WTC11 (cell line): ENCODE results near the gene OXLD1. TPM values are rescaled to one million over a fixed set of nuclear protein-coding genes. Genes with fewer than 3 reads are reported as not detected.

ENCODE experiments used
- ATAC-seq: fragments of 200-7000 bp; cut with Tn5 transposase; 2 replicates; pipeline ENCODE4 v1.10.0; 2021; ENCODE audit warnings: mild to moderate bottlenecking, moderate library complexity
- CTCF ChIA-PET: fragments of 300-600 bp; sonication (Branson Sonifier 250); formaldehyde crosslinking; loops from one replicate; lab custom pipeline; 2021; ENCODE audit warnings: antibody characterized with exemption; lab: Charles Lee
- POLR2A ChIA-PET: fragments of 350-600 bp; sonication (Branson Sonifier 250); formaldehyde crosslinking; loops from one replicate; lab custom pipeline; 2021; ENCODE audit warnings: antibody characterized with exemption; lab: Charles Lee
- DNase-seq: peaks from one replicate; pipeline ENCODE4 v3.0.0; 2021; ENCODE audit warnings: low spot score
- H3K27ac Mint-ChIP-seq: 2 replicates; pipeline ENCODE4 v1.8.0; 2021; ENCODE audit warnings: mixed read lengths
- H3K27me3 Mint-ChIP-seq: 2 replicates; pipeline ENCODE4 v1.8.0; 2021; ENCODE audit warnings: low read depth, mild to moderate bottlenecking, moderate library complexity, mixed read lengths
- H3K36me3 Mint-ChIP-seq: 2 replicates; pipeline ENCODE4 v1.8.0; 2021; ENCODE audit warnings: mixed read lengths
- H3K4me1 Mint-ChIP-seq: 2 replicates; pipeline ENCODE4 v1.8.0; 2022; ENCODE audit warnings: mixed read lengths
- H3K4me3 Mint-ChIP-seq: 2 replicates; pipeline ENCODE4 v1.8.0; 2021; ENCODE audit warnings: mild to moderate bottlenecking, moderate library complexity, mixed read lengths
- H3K9me3 Mint-ChIP-seq: 2 replicates; pipeline ENCODE4 v1.8.0; 2021; ENCODE audit warnings: mixed read lengths
- CREM ChIP-seq: sonication (generic); formaldehyde crosslinking; IDR thresholded peaks from 2 replicates; pipeline ENCODE4 v1.8.1; 2022; ENCODE audit warnings: mild to moderate bottlenecking, missing genetic modification reagents, moderate library complexity
- ESRRA ChIP-seq: sonication (generic); formaldehyde crosslinking; IDR thresholded peaks from 2 replicates; pipeline ENCODE4 v1.8.1; 2022; ENCODE audit warnings: mild to moderate bottlenecking, missing genetic modification reagents, borderline replicate concordance
- GTF2I ChIP-seq: fragments of 250-450 bp; sonication (Bioruptor Pico); conservative IDR thresholded peaks from 2 replicates; pipeline ENCODE4 v1.4.0; 2021; ENCODE audit warnings: mild to moderate bottlenecking
- JAZF1 ChIP-seq: fragments of 250-450 bp; sonication (Bioruptor Pico); IDR thresholded peaks from 2 replicates; pipeline ENCODE4 v1.9.0; 2021; ENCODE audit warnings: moderate library complexity, mild to moderate bottlenecking, inconsistent platforms
- KAT7 ChIP-seq: sonication (generic); formaldehyde crosslinking; IDR thresholded peaks from 2 replicates; pipeline ENCODE4 v1.8.1; 2023; ENCODE audit warnings: missing genetic modification reagents, mild to moderate bottlenecking, borderline replicate concordance
- OVOL2 ChIP-seq: fragments of 250-450 bp; sonication (Bioruptor Pico); IDR thresholded peaks from 2 replicates; pipeline ENCODE4 v1.9.0; 2021; ENCODE audit warnings: mild to moderate bottlenecking, borderline replicate concordance
- SMAD3 ChIP-seq: sonication (generic); formaldehyde crosslinking; IDR thresholded peaks from 2 replicates; pipeline ENCODE4 v1.8.0; 2022; ENCODE audit warnings: missing genetic modification reagents, mild to moderate bottlenecking, borderline replicate concordance
- SMAD4 ChIP-seq: sonication (generic); formaldehyde crosslinking; IDR thresholded peaks from 2 replicates; pipeline ENCODE4 v1.8.0; 2022; ENCODE audit warnings: mild to moderate bottlenecking, missing genetic modification reagents
- SOX15 ChIP-seq: fragments of 250-450 bp; sonication (Bioruptor Pico); IDR thresholded peaks from 2 replicates; pipeline ENCODE4 v1.9.0; 2021; ENCODE audit warnings: mild to moderate bottlenecking
- TEAD4 ChIP-seq: sonication (generic); formaldehyde crosslinking; IDR thresholded peaks from 2 replicates; pipeline ENCODE4 v1.8.0; 2022; ENCODE audit warnings: mild to moderate bottlenecking, missing genetic modification reagents
- TP53 ChIP-seq: sonication (generic); formaldehyde crosslinking; IDR thresholded peaks from 2 replicates; pipeline ENCODE4 v1.8.1; 2023; ENCODE audit warnings: mild to moderate bottlenecking, missing genetic modification reagents
- ZNF121 ChIP-seq: sonication (generic); formaldehyde crosslinking; IDR thresholded peaks from 2 replicates; pipeline ENCODE4 v1.8.0; 2023; ENCODE audit warnings: missing genetic modification reagents
- ZNF219 ChIP-seq: sonication (generic); formaldehyde crosslinking; IDR thresholded peaks from 2 replicates; pipeline ENCODE4 v1.8.0; 2023; ENCODE audit warnings: missing genetic modification reagents, mild to moderate bottlenecking, borderline replicate concordance
- ZNF232 ChIP-seq: sonication (generic); formaldehyde crosslinking; IDR thresholded peaks from 2 replicates; pipeline ENCODE4 v1.8.0; 2022; ENCODE audit warnings: mild to moderate bottlenecking, missing genetic modification reagents
- ZNF263 ChIP-seq: sonication (generic); formaldehyde crosslinking; IDR thresholded peaks from 2 replicates; pipeline ENCODE4 v1.8.1; 2022; ENCODE audit warnings: low read depth, mild to moderate bottlenecking, moderate library complexity, missing genetic modification reagents
- total RNA-seq: library from RNA; stranded (reverse); gene quantifications from 3 replicates; pipeline ENCODE4 v1.2.3, GENCODE V29; 2021
- TF ChIP-seq, protein P1 (sequence below): sonication (generic); formaldehyde crosslinking; conservative IDR thresholded peaks from 2 replicates; pipeline ENCODE4 v1.8.1; 2023; ENCODE audit warnings: mild to moderate bottlenecking, low read depth, missing genetic modification reagents, moderate library complexity
- TF ChIP-seq, protein P2 (sequence below): sonication (generic); formaldehyde crosslinking; IDR thresholded peaks from 2 replicates; pipeline ENCODE4 v1.8.1; 2023; ENCODE audit warnings: mild to moderate bottlenecking, missing genetic modification reagents, moderate library complexity
- TF ChIP-seq, protein P3 (sequence below): sonication (generic); formaldehyde crosslinking; IDR thresholded peaks from 2 replicates; pipeline ENCODE4 v1.8.1; 2022; ENCODE audit warnings: low read depth, missing genetic modification reagents, borderline replicate concordance
- TF ChIP-seq, protein P4 (sequence below): sonication (generic); formaldehyde crosslinking; IDR thresholded peaks from 2 replicates; pipeline ENCODE4 v1.8.1; 2022; ENCODE audit warnings: low read depth, mild to moderate bottlenecking, moderate library complexity, missing genetic modification reagents, borderline replicate concordance
- TF ChIP-seq, protein P5 (sequence below): sonication (generic); formaldehyde crosslinking; IDR thresholded peaks from 2 replicates; pipeline ENCODE4 v1.8.0; 2022; ENCODE audit warnings: mild to moderate bottlenecking, missing genetic modification reagents
- TF ChIP-seq, protein P6 (sequence below): sonication (generic); formaldehyde crosslinking; IDR thresholded peaks from 2 replicates; pipeline ENCODE4 v1.8.0; 2023; ENCODE audit warnings: missing genetic modification reagents
- TF ChIP-seq, protein P7 (sequence below): sonication (generic); formaldehyde crosslinking; IDR thresholded peaks from 2 replicates; pipeline ENCODE4 v1.8.1; 2023; ENCODE audit warnings: mild to moderate bottlenecking, missing genetic modification reagents
- TF ChIP-seq, protein P8 (sequence below): fragments of 250-450 bp; sonication (Bioruptor Pico); IDR thresholded peaks from 2 replicates; pipeline ENCODE4 v1.8.0; 2021; ENCODE audit warnings: mild to moderate bottlenecking

Gene OXLD1
- total RNA-seq, 1 experiment from 2014 or later: 49.6 TPM

DNA sequence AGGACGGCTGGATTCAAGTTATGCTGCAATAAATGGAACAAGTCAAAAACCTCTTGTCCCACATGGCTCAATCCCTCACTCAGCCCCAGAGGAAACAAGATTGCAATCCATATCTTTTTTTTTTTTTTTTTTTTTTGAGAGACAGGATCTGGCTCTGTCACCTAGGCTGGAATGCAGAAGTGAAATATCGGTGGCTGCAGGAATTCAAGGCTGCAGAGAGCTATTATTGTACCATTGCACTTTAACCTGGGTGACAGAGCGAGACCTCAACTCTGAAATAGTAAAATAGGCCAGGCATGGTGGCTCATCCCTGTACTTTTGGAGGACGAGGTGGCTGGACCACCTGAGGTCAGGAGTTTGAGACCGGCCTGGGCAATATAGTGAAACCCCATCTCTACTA, 7.4 kb downstream of the OXLD1 start (continued):
- TF ChIP-seq, protein P1, sequence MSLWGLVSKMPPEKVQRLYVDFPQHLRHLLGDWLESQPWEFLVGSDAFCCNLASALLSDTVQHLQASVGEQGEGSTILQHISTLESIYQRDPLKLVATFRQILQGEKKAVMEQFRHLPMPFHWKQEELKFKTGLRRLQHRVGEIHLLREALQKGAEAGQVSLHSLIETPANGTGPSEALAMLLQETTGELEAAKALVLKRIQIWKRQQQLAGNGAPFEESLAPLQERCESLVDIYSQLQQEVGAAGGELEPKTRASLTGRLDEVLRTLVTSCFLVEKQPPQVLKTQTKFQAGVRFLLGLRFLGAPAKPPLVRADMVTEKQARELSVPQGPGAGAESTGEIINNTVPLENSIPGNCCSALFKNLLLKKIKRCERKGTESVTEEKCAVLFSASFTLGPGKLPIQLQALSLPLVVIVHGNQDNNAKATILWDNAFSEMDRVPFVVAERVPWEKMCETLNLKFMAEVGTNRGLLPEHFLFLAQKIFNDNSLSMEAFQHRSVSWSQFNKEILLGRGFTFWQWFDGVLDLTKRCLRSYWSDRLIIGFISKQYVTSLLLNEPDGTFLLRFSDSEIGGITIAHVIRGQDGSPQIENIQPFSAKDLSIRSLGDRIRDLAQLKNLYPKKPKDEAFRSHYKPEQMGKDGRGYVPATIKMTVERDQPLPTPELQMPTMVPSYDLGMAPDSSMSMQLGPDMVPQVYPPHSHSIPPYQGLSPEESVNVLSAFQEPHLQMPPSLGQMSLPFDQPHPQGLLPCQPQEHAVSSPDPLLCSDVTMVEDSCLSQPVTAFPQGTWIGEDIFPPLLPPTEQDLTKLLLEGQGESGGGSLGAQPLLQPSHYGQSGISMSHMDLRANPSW (CRISPR knock-in tag): no peak
- TF ChIP-seq GTF2I (no peak), SMAD4 (CRISPR knock-in tag) (no peak), ZNF121 (CRISPR knock-in tag) (no peak), KAT7 (CRISPR knock-in tag) (no peak), ZNF263 (CRISPR knock-in tag) (no peak), TEAD4 (CRISPR knock-in tag) (no peak), ZNF219 (CRISPR knock-in tag) (no peak)
- TF ChIP-seq, protein P2, sequence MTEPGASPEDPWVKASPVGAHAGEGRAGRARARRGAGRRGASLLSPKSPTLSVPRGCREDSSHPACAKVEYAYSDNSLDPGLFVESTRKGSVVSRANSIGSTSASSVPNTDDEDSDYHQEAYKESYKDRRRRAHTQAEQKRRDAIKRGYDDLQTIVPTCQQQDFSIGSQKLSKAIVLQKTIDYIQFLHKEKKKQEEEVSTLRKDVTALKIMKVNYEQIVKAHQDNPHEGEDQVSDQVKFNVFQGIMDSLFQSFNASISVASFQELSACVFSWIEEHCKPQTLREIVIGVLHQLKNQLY (CRISPR knock-in tag): no peak
- TF ChIP-seq, protein P3, sequence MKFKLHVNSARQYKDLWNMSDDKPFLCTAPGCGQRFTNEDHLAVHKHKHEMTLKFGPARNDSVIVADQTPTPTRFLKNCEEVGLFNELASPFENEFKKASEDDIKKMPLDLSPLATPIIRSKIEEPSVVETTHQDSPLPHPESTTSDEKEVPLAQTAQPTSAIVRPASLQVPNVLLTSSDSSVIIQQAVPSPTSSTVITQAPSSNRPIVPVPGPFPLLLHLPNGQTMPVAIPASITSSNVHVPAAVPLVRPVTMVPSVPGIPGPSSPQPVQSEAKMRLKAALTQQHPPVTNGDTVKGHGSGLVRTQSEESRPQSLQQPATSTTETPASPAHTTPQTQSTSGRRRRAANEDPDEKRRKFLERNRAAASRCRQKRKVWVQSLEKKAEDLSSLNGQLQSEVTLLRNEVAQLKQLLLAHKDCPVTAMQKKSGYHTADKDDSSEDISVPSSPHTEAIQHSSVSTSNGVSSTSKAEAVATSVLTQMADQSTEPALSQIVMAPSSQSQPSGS (CRISPR knock-in tag): no peak
- TF ChIP-seq, protein P4, sequence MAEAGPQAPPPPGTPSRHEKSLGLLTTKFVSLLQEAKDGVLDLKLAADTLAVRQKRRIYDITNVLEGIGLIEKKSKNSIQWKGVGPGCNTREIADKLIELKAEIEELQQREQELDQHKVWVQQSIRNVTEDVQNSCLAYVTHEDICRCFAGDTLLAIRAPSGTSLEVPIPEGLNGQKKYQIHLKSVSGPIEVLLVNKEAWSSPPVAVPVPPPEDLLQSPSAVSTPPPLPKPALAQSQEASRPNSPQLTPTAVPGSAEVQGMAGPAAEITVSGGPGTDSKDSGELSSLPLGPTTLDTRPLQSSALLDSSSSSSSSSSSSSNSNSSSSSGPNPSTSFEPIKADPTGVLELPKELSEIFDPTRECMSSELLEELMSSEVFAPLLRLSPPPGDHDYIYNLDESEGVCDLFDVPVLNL: no peak
- TF ChIP-seq, protein P5, sequence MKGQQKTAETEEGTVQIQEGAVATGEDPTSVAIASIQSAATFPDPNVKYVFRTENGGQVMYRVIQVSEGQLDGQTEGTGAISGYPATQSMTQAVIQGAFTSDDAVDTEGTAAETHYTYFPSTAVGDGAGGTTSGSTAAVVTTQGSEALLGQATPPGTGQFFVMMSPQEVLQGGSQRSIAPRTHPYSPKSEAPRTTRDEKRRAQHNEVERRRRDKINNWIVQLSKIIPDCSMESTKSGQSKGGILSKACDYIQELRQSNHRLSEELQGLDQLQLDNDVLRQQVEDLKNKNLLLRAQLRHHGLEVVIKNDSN (CRISPR knock-in tag): no peak
- TF ChIP-seq, protein P6, sequence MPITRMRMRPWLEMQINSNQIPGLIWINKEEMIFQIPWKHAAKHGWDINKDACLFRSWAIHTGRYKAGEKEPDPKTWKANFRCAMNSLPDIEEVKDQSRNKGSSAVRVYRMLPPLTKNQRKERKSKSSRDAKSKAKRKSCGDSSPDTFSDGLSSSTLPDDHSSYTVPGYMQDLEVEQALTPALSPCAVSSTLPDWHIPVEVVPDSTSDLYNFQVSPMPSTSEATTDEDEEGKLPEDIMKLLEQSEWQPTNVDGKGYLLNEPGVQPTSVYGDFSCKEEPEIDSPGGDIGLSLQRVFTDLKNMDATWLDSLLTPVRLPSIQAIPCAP (CRISPR knock-in tag): no peak

DNA sequence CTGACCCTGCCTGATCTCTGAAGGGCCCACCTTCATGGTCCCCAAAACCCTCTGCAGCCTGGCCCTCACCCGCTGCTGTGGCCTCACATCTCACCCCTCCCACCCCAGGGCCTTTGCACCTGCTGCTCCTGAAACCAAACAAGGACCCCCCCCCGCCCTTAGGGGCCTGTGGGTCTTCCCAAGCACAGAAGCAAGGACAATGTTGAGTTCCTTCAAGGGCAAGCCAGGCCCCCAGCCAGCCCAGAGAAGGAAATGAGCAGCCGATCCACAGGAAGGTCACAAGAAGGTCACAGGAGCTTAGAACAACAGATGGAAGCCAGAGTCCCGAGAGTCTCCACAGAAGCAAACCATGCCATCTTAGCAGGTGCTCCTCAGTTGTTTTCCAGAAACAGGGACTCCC, 9.6 kb downstream of the OXLD1 start:
- CTCF ChIA-PET: no interaction called here
- Mint-ChIP-seq H3K9me3 (no peaks in the 10 kb centered on the region), H3K27ac (no peak overlapping the region), H3K4me1 (peaks cover 14% of the 10 kb centered on the region), H3K36me3 (no peaks in the 10 kb centered on the region), H3K27me3 (no peaks in the 10 kb centered on the region; the same call in 1 of the 2 replicates), H3K4me3 (no peak overlapping the region)
- POLR2A ChIA-PET: no interaction called here
- no peak for DNase-seq
- no peak for ATAC-seq
- TF ChIP-seq TP53 (CRISPR knock-in tag): no peak
- no peak for TF ChIP-seq CREM (CRISPR knock-in tag)
- TF ChIP-seq, protein P7, sequence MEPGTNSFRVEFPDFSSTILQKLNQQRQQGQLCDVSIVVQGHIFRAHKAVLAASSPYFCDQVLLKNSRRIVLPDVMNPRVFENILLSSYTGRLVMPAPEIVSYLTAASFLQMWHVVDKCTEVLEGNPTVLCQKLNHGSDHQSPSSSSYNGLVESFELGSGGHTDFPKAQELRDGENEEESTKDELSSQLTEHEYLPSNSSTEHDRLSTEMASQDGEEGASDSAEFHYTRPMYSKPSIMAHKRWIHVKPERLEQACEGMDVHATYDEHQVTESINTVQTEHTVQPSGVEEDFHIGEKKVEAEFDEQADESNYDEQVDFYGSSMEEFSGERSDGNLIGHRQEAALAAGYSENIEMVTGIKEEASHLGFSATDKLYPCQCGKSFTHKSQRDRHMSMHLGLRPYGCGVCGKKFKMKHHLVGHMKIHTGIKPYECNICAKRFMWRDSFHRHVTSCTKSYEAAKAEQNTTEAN: no peak
- no peak for TF ChIP-seq ZNF263 (CRISPR knock-in tag)
- TF ChIP-seq JAZF1 (CRISPR knock-in tag): no peak
- TF ChIP-seq SMAD3: no peak
- TF ChIP-seq, protein P1 (CRISPR knock-in tag): no peak
- no peak for TF ChIP-seq ZNF232 (CRISPR knock-in tag)
- TF ChIP-seq ESRRA (CRISPR knock-in tag): no peak
- no peak for TF ChIP-seq SOX15 (CRISPR knock-in tag)
- TF ChIP-seq OVOL2 (CRISPR knock-in tag): no peak
- TF ChIP-seq, protein P8, sequence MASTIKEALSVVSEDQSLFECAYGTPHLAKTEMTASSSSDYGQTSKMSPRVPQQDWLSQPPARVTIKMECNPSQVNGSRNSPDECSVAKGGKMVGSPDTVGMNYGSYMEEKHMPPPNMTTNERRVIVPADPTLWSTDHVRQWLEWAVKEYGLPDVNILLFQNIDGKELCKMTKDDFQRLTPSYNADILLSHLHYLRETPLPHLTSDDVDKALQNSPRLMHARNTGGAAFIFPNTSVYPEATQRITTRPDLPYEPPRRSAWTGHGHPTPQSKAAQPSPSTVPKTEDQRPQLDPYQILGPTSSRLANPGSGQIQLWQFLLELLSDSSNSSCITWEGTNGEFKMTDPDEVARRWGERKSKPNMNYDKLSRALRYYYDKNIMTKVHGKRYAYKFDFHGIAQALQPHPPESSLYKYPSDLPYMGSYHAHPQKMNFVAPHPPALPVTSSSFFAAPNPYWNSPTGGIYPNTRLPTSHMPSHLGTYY (CRISPR knock-in tag): no peak
- TF ChIP-seq, protein P6 (CRISPR knock-in tag): no peak
